SKM-1 treated with dmso at 0.1 percent for 144 hours (cell line): Measurements from ENCODE around the gene PIP4K2A.

Experiments used
- DNase-seq: peaks from one replicate; lab custom pipeline; 2025; ENCODE audit not compliant: unreplicated experiment; lab: John Stamatoyannopoulos, UW

Gene PIP4K2A

DNA sequence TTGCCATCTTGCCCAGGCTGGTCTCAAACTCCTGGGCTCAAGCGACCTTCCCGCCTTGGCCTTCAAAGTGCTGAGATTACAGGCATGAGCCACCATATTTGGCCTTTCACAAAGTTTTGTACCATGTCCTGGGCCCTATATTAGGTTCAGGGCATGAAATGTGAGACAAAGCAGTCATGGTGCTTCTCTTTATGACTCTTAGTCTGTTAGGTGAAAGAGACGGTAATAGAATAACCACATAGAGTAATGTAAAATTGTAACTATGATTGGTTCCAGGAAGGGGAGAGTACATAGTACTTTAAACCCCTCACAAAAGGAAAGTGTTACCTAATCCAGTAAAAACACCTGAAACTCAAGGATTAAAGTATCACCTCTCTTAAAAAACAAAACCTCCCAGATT is 224.4 kb downstream of the PIP4K2A start:
- no peak for DNase-seq

- DNase-seq, result peak; percentile 11
Measured at GRCh38 chr10:22489467-22489866, 224.9 kb downstream of the PIP4K2A start.

- no peak for DNase-seq
Measured at GRCh38 chr10:22486431-22486830, 227.9 kb downstream of the PIP4K2A start.
